Measurements from ENCODE around the gene GRIK4. TPM values are rescaled to one million over a fixed set of nuclear protein-coding genes. Genes with fewer than 3 reads are reported as not detected.

GRIK4 gene
- total and polyA plus RNA-seq, 2 of the 4 experiments (the other 2 are of a cell fraction) = 0.18 to 0.38 TPM

- Histone ChIP-seq H3K18ac (ENCODE audit: low read depth, low read length) (no peak overlapping the region), H3K4me1 (ENCODE audit: control insufficient read depth, insufficient read depth, low read length) (no peaks in the 10 kb centered on the region), H3K79me1 (ENCODE audit: low read depth in 1 of 2, low read length in 2 of 2) (no peaks in the 10 kb centered on the region), H3K4ac (ENCODE audit: low read depth, low read length) (no peak overlapping the region), H2AFZ (replicated peaks; ENCODE audit: low read length, poor library complexity) (no peak overlapping the region), H2BK120ac (ENCODE audit: low read depth, low read length) (no peak overlapping the region), H3K9me3 (ENCODE audit: control insufficient read depth, insufficient read depth, low read length) (no peaks in the 10 kb centered on the region), H3K9ac (ENCODE audit: low read depth, low read length) (no peak overlapping the region), H4K8ac (ENCODE audit: low read depth in 2 of 2, low read length in 2 of 2) (no peak overlapping the region), H3K23ac (ENCODE audit: low read depth, low read length) (no peak overlapping the region), H3K9me1 (ENCODE audit: insufficient read depth, low read length) (no peaks in the 10 kb centered on the region), H4K91ac (ENCODE audit: insufficient read depth, low read depth, low read length) (no peak overlapping the region), H3K27me3 (ENCODE audit: control insufficient read depth, insufficient read depth, low read length) (peaks cover 2% of the 10 kb centered on the region), H2BK5ac (ENCODE audit: low read depth, low read length, poor library complexity, severe bottlenecking) (no peak overlapping the region), H3K27ac (ENCODE audit: insufficient read depth, low read length) (no peak overlapping the region), H3K36me3 (ENCODE audit: control insufficient read depth, insufficient read depth, low read length) (no peaks in the 10 kb centered on the region), H3K4me3 (ENCODE audit: insufficient read depth, low read depth, low read length) (no peak overlapping the region), H4K5ac (ENCODE audit: low read depth, low read length) (no peak overlapping the region), H2BK15ac (ENCODE audit: low read depth, low read length) (no peak overlapping the region), H2BK20ac (ENCODE audit: low read depth, low read length) (no peak overlapping the region), H3K56ac (ENCODE audit: extremely low read depth, insufficient read depth, low read length) (no peak overlapping the region), H3K14ac (replicated peaks; ENCODE audit: low read depth, low read length) (no peak overlapping the region), H4K20me1 (ENCODE audit: insufficient read depth, low read length) (no peaks in the 10 kb centered on the region), H2AK9ac (replicated peaks; ENCODE audit: low read depth, low read length, poor library complexity) (no peak overlapping the region), H3K4me2 (ENCODE audit: low read depth, low read length) (no peak overlapping the region), H2AK5ac (ENCODE audit: low read depth, low read length) (no peak overlapping the region)
- TF ChIP-seq CTCF (conservative IDR thresholded peaks at IDR 0.05; ENCODE audit: low read depth, low read length) (no peak), MAFK (IDR thresholded peaks at IDR 0.05; ENCODE audit: low read depth, low read length) (no peak), FOS (IDR thresholded peaks at IDR 0.05; ENCODE audit: low read depth, low read length) (no peak), NFE2L2 (IDR thresholded peaks at IDR 0.05; ENCODE audit: low read depth, low read length) (no peak), POLR2A (IDR thresholded peaks at IDR 0.05; ENCODE audit: low read depth, low read length) (no peak), BHLHE40 (IDR thresholded peaks at IDR 0.05; ENCODE audit: low read depth, low read length) (no peak), CEBPB (IDR thresholded peaks at IDR 0.05; ENCODE audit: low read depth, low read length) (no peak), MXI1 (IDR thresholded peaks at IDR 0.05; ENCODE audit: borderline replicate concordance, low read depth, low read length) (no peak), SMC3 (IDR thresholded peaks at IDR 0.05; ENCODE audit: low read depth, low read length) (no peak), RFX5 (IDR thresholded peaks at IDR 0.05; ENCODE audit: low read depth, low read length) (no peak), USF2 (IDR thresholded peaks at IDR 0.05; ENCODE audit: low read depth, low read length) (no peak), CHD1 (IDR thresholded peaks at IDR 0.05; ENCODE audit: low read depth, low read length) (no peak)
- BruUV-seq (replicated peaks) = no TSS peak
- dilution Hi-C loops (cut with HindIII; ENCODE audit: low sequenced_read_pairs, unreplicated experiment) = no loop called here
- intact Hi-C loops (cut with micrococcal nuclease) = no loop called here
- CTCF ChIA-PET = no interaction called here
- ATAC-seq (ENCODE audit: low read depth) (no peak), DNase-seq (no peak)
- POLR2A ChIA-PET (ENCODE audit: unreplicated experiment) = no interaction called here
- in situ Hi-C loops (cut with MboI; ENCODE audit: low sequenced_read_pairs) = no loop called here
- 100% methylated on average over 1 of the region's 7 CpGs; no CpG with 5 or more reads in 1 of the 2 experiments for WGBS, 2 experiments (ENCODE audit: extremely low coverage in 2 of 2, insufficient read length in 1 of 2)
These were observed 348.2 kb downstream of the GRIK4 start for GRCh38 chr11:120859552-120860295.
